B cell (primary cell): ENCODE measurements around the gene LDB3. TPM values are rescaled to one million over a fixed set of nuclear protein-coding genes. Genes with fewer than 3 reads are reported as not detected.

Experiments
- ATAC-seq: fragments of 200-7000 bp; cut with Tn5 transposase; one replicate; pipeline ENCODE4 v1.10.0; 2021; ENCODE audit warnings: low read depth, mild to moderate bottlenecking, moderate number of reproducible peaks, moderate library complexity
- CTCF ChIA-PET: fragments of 350-600 bp; sonication (Branson Sonifier 250); formaldehyde crosslinking; loops from one replicate; lab custom pipeline; 2021; ENCODE audit warnings: antibody characterized with exemption, inconsistent platforms; lab: Charles Lee
- POLR2A ChIA-PET: fragments of 350-600 bp; sonication (Branson Sonifier 250); formaldehyde crosslinking; loops from one replicate; lab custom pipeline; 2021; ENCODE audit warnings: antibody characterized with exemption; lab: Charles Lee
- DNase-seq: peaks from one replicate; pipeline ENCODE4 v3.0.0; 2013
- H2AFZ ChIP-seq: 2 replicates; pipeline ENCODE4 v1.6.1; 2012; ENCODE audit warnings: mild to moderate bottlenecking, low read depth, low read length; ENCODE audit not compliant: insufficient read depth, poor library complexity, severe bottlenecking
- H3K27ac ChIP-seq, 2 donors: 1 replicate in 1 of 2; 2 replicates in 1 of 2; pipeline ENCODE4 v1.5.1; 2012 to 2013; ENCODE audit warnings: low read length in 2 of 2, mild to moderate bottlenecking in 2 of 2, moderate library complexity in 1 of 2
- H3K27me3 ChIP-seq, 4 experiments: fragments of 200-600 bp in 1 of 4; sonication (generic) in 1 of 4; replicated peaks in 1 of 4; 1 replicate in 2 of 4; 2 replicates in 2 of 4; pipeline versions ENCODE4 v1.6.1 to v1.7.0; 2013 to 2016; ENCODE audit warnings: low read length in 3 of 4, mild to moderate bottlenecking in 2 of 4, mixed read lengths in 1 of 4, moderate library complexity in 1 of 4; ENCODE audit not compliant: insufficient read depth in 4 of 4, control insufficient read depth in 3 of 4; ENCODE audit errors: control extremely low read depth in 1 of 4
- H3K36me3 ChIP-seq, 2 experiments: replicated peaks in 1 of 2; 1 replicate in 1 of 2; 2 replicates in 1 of 2; pipeline versions ENCODE4 v1.6.1 to v1.7.1; 2013; ENCODE audit warnings: low read length in 1 of 2; ENCODE audit not compliant: insufficient read depth in 2 of 2, control insufficient read depth in 1 of 2; ENCODE audit errors: control extremely low read depth in 1 of 2, extremely low read depth in 1 of 2
- H3K4me1 ChIP-seq, 2 donors: fragments of 200-600 bp in 1 of 2; sonication (generic) in 1 of 2; 1 replicate in 1 of 2; 2 replicates in 1 of 2; pipeline versions ENCODE4 v1.5.1 to v1.6.1; 2013 to 2017; ENCODE audit warnings: low read length in 2 of 2; ENCODE audit not compliant: control insufficient read depth in 2 of 2, insufficient read depth in 2 of 2
- H3K4me2 ChIP-seq: replicated peaks from 2 replicates; pipeline ENCODE3; 2012; ENCODE audit warnings: mild to moderate bottlenecking, low read depth, low read length; ENCODE audit not compliant: poor library complexity, severe bottlenecking
- H3K4me3 ChIP-seq, 5 experiments: fragments of 200-600 bp in 1 of 5; sonication (generic) in 1 of 5; 1 replicate in 3 of 5; 2 replicates in 2 of 5; pipeline versions ENCODE4 v1.5.1 to v1.7.0; 2011 to 2016; ENCODE audit warnings: low read length in 4 of 5, mild to moderate bottlenecking in 4 of 5, low read depth in 2 of 5, control low read depth in 1 of 5, moderate library complexity in 1 of 5; ENCODE audit not compliant: insufficient read depth in 1 of 5; ENCODE audit errors: control extremely low read depth in 1 of 5, extremely low read depth in 1 of 5
- H3K79me2 ChIP-seq: fragments of 200-600 bp; sonication (generic); one replicate; pipeline ENCODE4 v1.6.0; 2016; ENCODE audit warnings: low read length; ENCODE audit not compliant: control insufficient read depth, insufficient read depth
- H3K9ac ChIP-seq: fragments of 200-600 bp; sonication (generic); 2 replicates; pipeline ENCODE4 v1.6.1; 2017; ENCODE audit warnings: mild to moderate bottlenecking, low read length, moderate library complexity
- H3K9me3 ChIP-seq, 3 donors: one replicate each; pipeline versions ENCODE4 v1.6.1 to v1.7.1; 2013; ENCODE audit warnings: low read length in 2 of 3; ENCODE audit not compliant: control insufficient read depth in 2 of 3, insufficient read depth in 1 of 3; ENCODE audit errors: control extremely low read depth in 1 of 3
- H4K20me1 ChIP-seq: 2 replicates; pipeline ENCODE4 v1.6.0; 2012; ENCODE audit warnings: mild to moderate bottlenecking, low read length; ENCODE audit not compliant: insufficient read depth, control insufficient read depth, poor library complexity, severe bottlenecking
- H3K27ac Mint-ChIP-seq: one replicate; pipeline ENCODE4 v1.8.0; 2021; ENCODE audit warnings: mixed read lengths
- H3K27me3 Mint-ChIP-seq: one replicate; pipeline ENCODE4 v1.8.0; 2021; ENCODE audit warnings: mixed read lengths
- H3K4me1 Mint-ChIP-seq: one replicate; pipeline ENCODE4 v1.8.0; 2021; ENCODE audit warnings: mixed read lengths
- H3K4me3 Mint-ChIP-seq: one replicate; pipeline ENCODE4 v1.8.0; 2021; ENCODE audit warnings: mixed read lengths
- H3K9me3 Mint-ChIP-seq: one replicate; pipeline ENCODE4 v1.8.0; 2022; ENCODE audit warnings: mixed read lengths; ENCODE audit not compliant: insufficient read depth
- EZH2 ChIP-seq: IDR thresholded peaks from 2 replicates; pipeline ENCODE4 v1.6.1; 2012; ENCODE audit warnings: borderline replicate concordance, low read depth, mild to moderate bottlenecking, moderate library complexity, low read length; ENCODE audit not compliant: insufficient read depth, poor library complexity, severe bottlenecking
- WGBS: methylation state at CpG from one replicate; pipeline ENCODE4 v1.1.5; 2013; ENCODE audit warnings: missing lambda C conversion rate; ENCODE audit not compliant: insufficient coverage; 5-methylcytosine and 5-hydroxymethylcytosine counted together
- intact Hi-C: fragments of 100-400 bp; cut with micrococcal nuclease; formaldehyde crosslinking; loops from one replicate; pipeline ENCODE4 v1.10.0; 2022
- polyA plus RNA-seq: library from polyadenylated mRNA; depleted of rRNA; stranded (reverse); fragments of >200 nt; gene quantifications from 2 replicates; pipeline ENCODE4 v1.2.3, GENCODE V29; 2012
- total RNA-seq, 2 donors: library from RNA; stranded (reverse); fragments of 120-200 nt in 1 of 2; gene quantifications; 1 replicate in 1 of 2; 2 replicates in 1 of 2; pipeline versions ENCODE4 v1.2.3 to v1.2.4, GENCODE V29; 2013 to 2022
- TF ChIP-seq, protein P1 (sequence below): fragments of 200-600 bp; IDR thresholded peaks from one replicate; pipeline ENCODE4 v1.8.0; 2022; ENCODE audit warnings: antibody characterized with exemption, mild to moderate bottlenecking

LDB3 gene
- total and polyA plus RNA-seq, 2 donors (not counting 1 experiment from before 2014, with no cell fraction given) = 0.01 to 0.07 TPM

- 92% methylated on average over 2 of the region's 5 CpGs for WGBS
- no peak overlapping the region for H3K4me3 Mint-ChIP-seq
- ChIA-PET CTCF (no interaction called here), POLR2A (no interaction called here)
- Histone ChIP-seq H3K27me3 (peaks cover 0 to 4% (median 2%) of the 10 kb centered on the region in 4 experiments), H3K4me1 (no peaks in the 10 kb centered on the region), H3K36me3 (no peaks in the 10 kb centered on the region), H3K9ac (no peak overlapping the region), H3K4me2 (no peak overlapping the region), H2AFZ (no peak overlapping the region), H4K20me1 (no peaks in the 10 kb centered on the region), H3K9me3 (peaks cover 0 to 6% (median 0%) of the 10 kb centered on the region in 3 donors), H3K27ac (no peak overlapping the region), H3K79me2 (no peaks in the 10 kb centered on the region), H3K4me3 (no peak overlapping the region)
- ATAC-seq = no peak
- TF ChIP-seq EZH2 = no peak
- TF ChIP-seq, protein P1, sequence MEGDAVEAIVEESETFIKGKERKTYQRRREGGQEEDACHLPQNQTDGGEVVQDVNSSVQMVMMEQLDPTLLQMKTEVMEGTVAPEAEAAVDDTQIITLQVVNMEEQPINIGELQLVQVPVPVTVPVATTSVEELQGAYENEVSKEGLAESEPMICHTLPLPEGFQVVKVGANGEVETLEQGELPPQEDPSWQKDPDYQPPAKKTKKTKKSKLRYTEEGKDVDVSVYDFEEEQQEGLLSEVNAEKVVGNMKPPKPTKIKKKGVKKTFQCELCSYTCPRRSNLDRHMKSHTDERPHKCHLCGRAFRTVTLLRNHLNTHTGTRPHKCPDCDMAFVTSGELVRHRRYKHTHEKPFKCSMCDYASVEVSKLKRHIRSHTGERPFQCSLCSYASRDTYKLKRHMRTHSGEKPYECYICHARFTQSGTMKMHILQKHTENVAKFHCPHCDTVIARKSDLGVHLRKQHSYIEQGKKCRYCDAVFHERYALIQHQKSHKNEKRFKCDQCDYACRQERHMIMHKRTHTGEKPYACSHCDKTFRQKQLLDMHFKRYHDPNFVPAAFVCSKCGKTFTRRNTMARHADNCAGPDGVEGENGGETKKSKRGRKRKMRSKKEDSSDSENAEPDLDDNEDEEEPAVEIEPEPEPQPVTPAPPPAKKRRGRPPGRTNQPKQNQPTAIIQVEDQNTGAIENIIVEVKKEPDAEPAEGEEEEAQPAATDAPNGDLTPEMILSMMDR = no peak
- peaks cover 14% of the 10 kb centered on the region for H3K27me3 Mint-ChIP-seq
- no peak for DNase-seq
- no peak overlapping the region for H3K27ac Mint-ChIP-seq
- peaks cover 5% of the 10 kb centered on the region for H3K4me1 Mint-ChIP-seq
- H3K9me3 Mint-ChIP-seq = no peaks in the 10 kb centered on the region
- intact Hi-C loops = no loop called here
Measured at GRCh38 chr10:86721232-86721631, 52.9 kb downstream of the LDB3 start.

- Mint-ChIP-seq H3K4me1 (peaks cover 5% of the 10 kb centered on the region), H3K27me3 (peaks cover 19% of the 10 kb centered on the region), H3K4me3 (no peak overlapping the region), H3K27ac (no peak overlapping the region), H3K9me3 (no peaks in the 10 kb centered on the region)
- Histone ChIP-seq H3K4me1 (no peaks in the 10 kb centered on the region), H3K4me2 (no peak overlapping the region), H3K27ac (no peak overlapping the region), H3K27me3 (peaks cover 0 to 4% (median under 1%) of the 10 kb centered on the region in 4 experiments), H3K79me2 (no peaks in the 10 kb centered on the region), H3K9me3 (peaks cover 0 to 6% (median 0%) of the 10 kb centered on the region in 3 donors), H3K9ac (no peak overlapping the region), H3K36me3 (no peaks in the 10 kb centered on the region), H2AFZ (no peak overlapping the region), H4K20me1 (no peaks in the 10 kb centered on the region), H3K4me3 (no peak overlapping the region)
- DNase-seq = no peak
- ChIA-PET CTCF (interaction anchor here (0.7 kb wide), 1 partner anchor 18 kb away, joined by 4 read pairs; no protein-coding TSS in a partner anchor), POLR2A (no interaction called here)
- no CpG with 5 or more reads among the region's 2 CpGs for WGBS
- TF ChIP-seq EZH2 = no peak
- TF ChIP-seq, protein P1 = no peak
- intact Hi-C loops = no loop called here
- no peak for ATAC-seq
Measured at GRCh38 chr10:86723009-86723408, 54.7 kb downstream of the LDB3 start.
